GM10266 (cell line): ENCODE data around the gene VGLL2.

Experiments used
- DNase-seq: peaks from one replicate; pipeline ENCODE4 v3.0.0; 2012; ENCODE audit errors: extremely low spot score
- CTCF ChIP-seq: IDR thresholded peaks from 2 replicates; pipeline ENCODE4 v1.5.1; 2012; ENCODE audit warnings: mild to moderate bottlenecking, low read depth; ENCODE audit not compliant: control insufficient read depth, insufficient read depth; ENCODE audit errors: missing control alignments

The VGLL2 gene

GRCh38 chr6:117265410-117266256 is at the start of gene VGLL2:
Gene VGLL2 (plus strand): TSS chr6:117265558. CDS start chr6:117265764, 206 bp downstream.
- DNase-seq: peak; percentile 43
- no peak for TF ChIP-seq CTCF

GRCh38 chr6:117222861-117223260 is 42.5 kb upstream of the VGLL2 start:
- TF ChIP-seq CTCF: no peak
- DNase-seq: no peak

- DNase-seq: no peak
- TF ChIP-seq CTCF: no peak
Observed at GRCh38 chr6:117226778-117227177, 38.6 kb upstream of the VGLL2 start.

- no peak for DNase-seq
- no peak for TF ChIP-seq CTCF
Observed at GRCh38 chr6:117227245-117227962, 38.0 kb upstream of the VGLL2 start.

- TF ChIP-seq CTCF: no peak
- no peak for DNase-seq
Observed at GRCh38 chr6:117228202-117228601, 37.2 kb upstream of the VGLL2 start.

- no peak for TF ChIP-seq CTCF
Observed at GRCh38 chr6:117229870-117230269, 35.5 kb upstream of the VGLL2 start.

GRCh38 chr6:117231466-117231865 is 33.9 kb upstream of the VGLL2 start:
- DNase-seq: no peak
- no peak for TF ChIP-seq CTCF

More at GRCh38 chr6:117229870-117230269, 35.5 kb upstream of the VGLL2 start:
- no peak for DNase-seq
